ENCODE measurements around the gene CLEC4A.
"Not testable (repeated sequence)": the region's sequence is repeated elsewhere in the genome, so short reads cannot be mapped to it uniquely, and the experiment has no call there.

The CLEC4A gene

GRCh38 chr12:8134398-8134930 lies 11.0 kb downstream of the CLEC4A start:
- not testable (repeated sequence) for DNase-seq

GRCh38 chr12:8141647-8142046 lies 18.2 kb downstream of the CLEC4A start:
- not testable (repeated sequence) for DNase-seq

DNA sequence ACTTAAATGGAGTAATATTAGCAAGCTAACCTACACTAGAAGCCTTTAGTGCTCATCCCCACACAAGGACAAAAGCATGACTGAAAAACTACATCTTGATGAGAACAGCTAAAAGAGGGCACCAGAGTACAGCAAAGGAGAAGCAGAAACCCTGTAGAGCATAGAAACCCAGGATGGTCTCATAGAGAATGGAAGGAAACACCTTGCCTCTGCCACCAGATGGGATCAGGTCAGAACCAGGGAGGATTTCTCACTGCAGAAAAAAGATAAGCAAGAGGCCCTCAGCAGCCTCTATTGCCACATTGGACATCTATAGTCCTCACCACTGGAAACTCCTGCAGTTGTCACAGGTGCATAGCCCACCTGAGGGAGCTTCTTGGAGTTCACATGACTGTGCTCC lies 19.8 kb downstream of the CLEC4A start:
- no peak for DNase-seq

DNA sequence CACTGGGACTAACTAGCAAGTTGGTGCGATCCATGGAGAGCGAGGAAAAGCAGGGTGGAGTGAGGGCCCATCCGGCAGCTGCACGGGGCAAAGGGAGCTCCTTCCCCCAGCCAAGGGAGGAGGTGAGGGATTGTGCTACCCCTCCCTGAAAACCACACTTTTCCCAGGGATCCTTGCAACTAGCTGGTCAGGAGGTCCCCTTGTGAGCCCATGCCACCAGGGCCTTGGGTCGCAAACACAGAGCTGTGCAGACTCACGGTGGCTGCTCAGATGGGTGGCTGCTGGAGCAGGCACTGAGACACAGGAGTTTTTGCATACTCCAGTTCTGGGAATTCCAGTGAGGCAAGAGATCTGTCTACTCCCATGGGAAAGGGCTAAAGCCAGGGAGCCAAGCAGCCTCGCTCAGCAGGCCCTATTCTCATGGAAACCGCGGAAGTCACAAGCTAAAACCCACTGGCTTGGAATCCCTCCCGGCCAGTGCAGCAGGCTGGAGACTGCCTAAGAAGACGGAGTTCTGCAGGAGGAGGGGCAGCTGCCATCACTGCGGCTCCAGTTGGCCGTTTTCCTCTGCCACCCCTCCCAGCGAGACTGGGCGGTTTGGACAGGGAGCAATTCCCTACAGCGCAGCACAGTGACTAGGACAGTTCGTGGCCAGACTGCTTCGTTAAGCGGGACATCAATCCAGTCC lies 22.5 kb downstream of the CLEC4A start:
- no peak for DNase-seq

DNA sequence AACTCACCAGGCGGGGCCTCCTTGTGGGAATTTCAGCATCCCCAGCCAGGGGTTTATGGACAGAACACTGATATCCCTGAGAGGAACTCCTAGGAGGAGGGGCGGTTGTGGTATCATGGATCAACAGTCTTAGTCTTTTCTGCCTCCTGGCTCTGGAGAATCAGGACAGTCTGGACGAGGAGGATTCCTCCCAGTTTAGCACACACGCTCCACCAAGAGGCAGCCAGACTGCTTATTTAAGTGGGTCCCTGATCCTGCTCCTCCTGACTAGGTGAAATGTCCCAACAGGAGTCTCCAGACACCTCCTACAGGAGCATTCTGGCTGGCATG lies 23.0 kb downstream of the CLEC4A start:
- DNase-seq = no peak

DNA sequence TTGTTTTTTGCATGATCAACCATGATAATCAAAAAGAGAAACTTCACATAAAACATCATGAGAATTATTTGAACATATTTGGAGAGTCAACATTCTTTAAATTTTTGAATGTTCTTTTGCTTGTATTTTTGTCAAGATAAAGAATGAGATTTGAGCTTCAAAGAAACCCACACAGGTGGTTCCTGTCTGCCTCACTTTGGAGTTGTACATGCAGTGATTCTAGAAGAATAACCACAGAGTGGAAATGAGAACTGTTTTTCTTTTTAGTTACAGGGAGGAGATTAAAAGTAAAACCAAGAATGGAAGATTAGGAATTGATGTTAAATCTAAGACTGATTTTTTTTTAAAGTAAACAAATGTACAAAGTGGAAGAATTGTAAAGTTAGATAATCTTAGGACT lies 31.1 kb downstream of the CLEC4A start:
- DNase-seq = no peak

DNA sequence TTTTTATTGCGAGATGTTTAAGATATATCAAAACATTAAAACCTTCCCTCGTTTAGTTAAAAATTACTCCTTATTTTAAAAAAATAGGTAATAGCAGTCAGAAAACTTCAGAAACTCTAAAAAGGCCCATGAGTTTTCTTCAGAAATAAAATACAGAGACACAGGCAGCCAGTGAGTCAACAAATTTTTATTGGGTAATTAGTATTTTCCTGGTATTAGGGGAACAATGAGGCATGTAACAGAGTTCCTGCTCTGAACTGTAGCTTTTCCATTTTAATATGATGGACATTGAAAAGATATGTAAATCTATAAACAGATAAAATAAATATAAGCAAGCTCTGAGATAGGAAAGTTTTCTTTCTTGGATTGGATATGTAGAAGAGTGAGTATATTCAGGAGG lies 33.0 kb downstream of the CLEC4A start:
- DNase-seq = no peak

GRCh38 chr12:8156845-8157244 lies 33.4 kb downstream of the CLEC4A start, which contains the start of gene ZNF705A:
TSS of gene ZNF705A (plus strand) at chr12:8157015. CDS start at chr12:8172626, 15,611 bp downstream.
- no peak for DNase-seq

GRCh38 chr12:8157484-8158198 lies 34.2 kb downstream of the CLEC4A start:
- no peak for DNase-seq

- DNase-seq = not testable (repeated sequence)
Observed at GRCh38 chr12:8172911-8173310, 49.5 kb downstream of the CLEC4A start.

GRCh38 chr12:8179989-8180585 lies 56.7 kb downstream of the CLEC4A start:
- peak; percentile 70 for DNase-seq

DNA sequence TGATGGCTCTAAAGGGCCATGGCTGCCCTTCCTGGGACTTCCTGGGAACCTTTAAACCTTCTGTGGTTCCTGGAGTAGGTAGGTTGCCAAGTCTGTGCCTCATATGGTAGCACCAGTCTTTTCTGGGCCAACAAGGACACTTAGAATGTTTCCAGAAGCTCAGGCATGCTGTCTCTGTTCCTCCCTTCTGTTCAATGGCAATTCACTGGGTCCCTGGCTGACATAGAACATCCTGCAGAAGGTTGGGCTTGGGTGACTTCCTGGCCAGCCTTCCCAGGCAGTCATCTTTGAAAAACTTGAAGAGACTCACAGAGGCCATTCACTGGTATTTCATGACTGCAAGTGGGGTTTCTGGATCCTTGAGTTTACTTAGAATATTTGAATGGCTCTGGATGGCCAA lies 57.9 kb downstream of the CLEC4A start:
- DNase-seq = not testable (repeated sequence)

DNA sequence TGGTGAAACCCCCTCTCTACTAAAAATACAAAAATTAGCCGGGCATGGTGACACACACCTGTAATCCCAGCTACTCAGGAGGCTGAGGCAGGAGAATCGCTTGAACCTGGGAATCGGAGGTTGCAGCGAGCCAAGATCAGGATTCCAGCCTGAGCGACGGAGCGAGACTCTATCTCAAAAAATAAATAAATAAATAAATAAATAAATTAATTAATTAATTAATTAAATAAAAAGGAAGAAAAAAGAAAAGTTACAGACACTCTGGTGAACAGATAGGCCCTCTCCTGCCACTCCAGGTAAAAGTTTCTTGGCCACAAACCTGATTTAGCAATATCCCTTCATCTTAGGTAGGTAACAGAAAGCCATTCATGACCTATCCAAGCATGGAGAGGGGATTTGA lies 59.5 kb downstream of the CLEC4A start:
- DNase-seq = not testable (repeated sequence)

DNA sequence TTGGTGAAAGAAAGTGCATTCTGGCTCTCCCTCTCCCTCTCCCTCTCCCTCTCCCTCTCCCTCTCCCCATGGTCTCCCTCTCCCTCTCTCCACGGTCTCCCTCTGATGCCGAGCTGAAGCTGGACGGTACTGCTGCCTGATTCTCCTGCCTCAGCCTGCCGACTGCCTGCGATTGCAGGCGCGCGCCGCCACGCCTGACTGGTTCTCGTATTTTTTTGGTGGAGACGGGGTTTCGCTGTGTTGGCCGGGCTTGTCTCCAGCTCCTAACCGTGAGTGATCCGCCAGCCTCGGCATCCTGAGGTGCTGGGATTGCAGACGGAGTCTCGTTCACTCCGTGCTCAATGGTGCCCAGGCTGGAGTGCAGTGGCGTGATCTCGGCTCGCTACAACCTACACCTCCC lies 59.9 kb downstream of the CLEC4A start:
- DNase-seq = not testable (repeated sequence)

DNA sequence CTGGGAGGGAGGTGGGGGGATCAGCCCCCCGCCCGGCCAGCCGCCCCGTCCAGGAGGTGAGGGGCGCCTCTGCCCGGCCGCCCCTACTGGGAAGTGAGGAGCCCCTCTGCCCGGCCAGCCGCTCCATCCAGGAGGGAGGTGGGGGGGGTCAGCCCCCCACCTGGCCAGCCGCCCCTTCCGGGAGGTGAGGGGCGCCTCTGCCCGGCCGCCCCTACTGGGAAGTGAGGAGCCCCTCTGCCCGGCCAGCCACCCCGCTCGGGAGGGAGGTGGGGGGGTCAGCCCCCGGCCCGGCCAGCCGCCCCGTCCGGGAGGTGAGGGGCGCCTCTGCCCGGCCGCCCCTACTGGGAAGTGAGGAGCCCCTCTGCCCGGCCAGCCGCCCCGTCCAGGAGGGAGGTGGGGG lies 60.8 kb downstream of the CLEC4A start:
- DNase-seq = not testable (repeated sequence)

DNA sequence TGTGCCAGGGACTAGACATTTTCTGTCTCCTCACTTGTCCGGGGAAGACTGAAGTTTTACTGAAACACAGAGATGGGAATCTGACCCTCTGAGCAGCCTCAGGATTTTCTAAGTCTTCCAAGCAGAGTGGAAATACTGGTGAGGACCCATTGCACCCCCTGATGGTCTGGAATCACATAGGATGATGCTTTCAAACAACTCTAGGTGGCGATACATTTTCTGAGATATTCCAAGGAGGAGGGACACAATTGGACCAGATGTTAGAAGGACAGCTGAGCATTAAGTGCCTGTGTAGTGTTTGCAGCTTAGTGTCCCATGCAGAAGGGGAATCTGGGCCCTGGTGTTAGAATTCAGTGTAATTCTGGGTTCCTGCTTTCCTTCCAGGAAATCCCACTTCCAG lies 64.7 kb downstream of the CLEC4A start:
- DNase-seq = not testable (repeated sequence)
